DLD1 (cell line): ENCODE measurements around the gene NEDD4L.

Experiments
- in situ Hi-C: cut with HindIII; loops from 2 replicates; pipeline ENCODE4 v1.10.0; 2017; ENCODE audit warnings: low sequenced_read_pairs

The NEDD4L gene

DNA sequence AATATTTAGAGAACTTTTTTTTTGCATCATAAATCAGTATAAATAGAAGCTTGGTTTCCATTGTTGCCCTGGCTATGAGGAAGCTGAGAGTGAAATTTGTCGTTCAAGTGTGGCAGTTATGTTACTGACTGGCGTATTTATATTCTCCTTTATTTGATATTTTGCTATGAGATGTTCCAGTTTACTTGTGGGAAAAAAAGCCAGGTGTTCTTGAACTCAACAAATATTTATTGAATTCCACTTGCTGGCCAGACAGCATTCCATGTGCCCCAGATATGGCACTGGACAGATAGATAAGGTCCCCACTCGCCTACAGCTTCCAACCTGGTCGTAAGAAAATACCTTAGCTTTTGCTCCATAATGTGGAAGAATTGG, 44.7 kb downstream of the NEDD4L start:
- in situ Hi-C loops = no loop called here

DNA sequence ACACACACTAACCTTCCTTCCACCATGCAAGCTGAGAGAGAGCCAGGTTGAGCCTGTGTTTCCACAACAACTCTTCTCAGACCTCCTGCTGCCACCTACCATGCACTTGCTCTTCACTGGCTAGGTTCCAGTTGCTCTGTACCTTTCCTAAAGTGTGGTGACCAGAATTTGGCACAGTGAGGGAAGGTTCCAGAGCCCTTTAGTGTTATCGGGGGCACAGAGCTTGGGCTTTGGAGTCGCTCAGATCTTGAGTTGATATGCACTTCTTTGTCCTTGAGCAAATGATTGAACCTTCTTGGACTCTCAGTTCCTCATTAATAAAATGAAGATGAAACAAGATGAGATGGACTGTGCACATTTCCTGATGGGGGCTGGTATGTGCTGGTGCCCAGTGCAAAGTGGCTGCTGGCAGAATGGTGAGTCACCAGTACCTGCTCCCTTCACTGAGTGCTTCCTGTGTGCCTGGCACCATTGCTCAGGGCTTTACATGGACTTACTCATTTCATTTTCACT, 47.1 kb downstream of the NEDD4L start:
- in situ Hi-C loops = no loop called here

DNA sequence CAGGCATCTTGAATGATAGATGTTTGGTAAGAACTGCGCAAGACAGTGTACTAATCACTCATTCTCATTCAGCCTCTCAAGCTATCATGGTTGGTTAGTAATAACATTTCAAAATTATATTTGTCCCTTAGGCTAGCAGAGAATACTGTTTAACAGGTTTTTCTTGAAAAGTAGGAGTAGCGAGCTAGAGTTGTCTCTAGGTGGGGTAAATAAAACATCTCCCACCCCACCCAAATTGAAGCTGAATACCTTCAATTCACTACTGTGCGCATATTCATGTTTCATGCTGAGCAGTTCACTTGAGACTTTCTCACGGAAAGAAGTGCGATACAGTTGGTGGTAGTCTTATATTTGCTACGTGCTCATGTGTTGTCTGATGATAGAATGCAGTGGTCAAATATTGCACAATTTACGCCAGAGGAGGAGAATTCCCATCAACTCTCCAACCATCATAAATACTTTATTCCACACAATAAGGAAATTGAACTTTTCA, 49.3 kb downstream of the NEDD4L start:
- in situ Hi-C loops = no loop called here

DNA sequence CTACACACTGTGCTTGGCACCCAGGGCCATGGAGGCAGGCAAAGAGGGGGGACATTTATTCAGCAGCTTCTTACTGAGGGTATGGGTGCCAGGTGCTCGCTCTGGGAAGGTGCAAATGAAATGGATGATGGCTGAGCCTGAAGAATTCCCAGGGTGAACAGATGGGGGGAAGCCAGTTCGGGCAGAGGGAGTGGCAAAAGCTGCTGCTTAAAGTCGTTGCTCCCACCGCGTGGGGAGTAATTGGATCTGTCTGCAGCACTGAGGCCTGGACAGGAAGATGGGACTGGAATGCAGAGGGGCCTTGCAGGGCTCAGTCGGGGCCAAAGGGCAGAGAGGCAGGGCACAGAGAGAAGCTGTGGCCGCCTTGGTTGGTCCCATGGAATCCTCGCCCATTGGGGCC, 51.2 kb downstream of the NEDD4L start:
- in situ Hi-C loops = no loop called here

DNA sequence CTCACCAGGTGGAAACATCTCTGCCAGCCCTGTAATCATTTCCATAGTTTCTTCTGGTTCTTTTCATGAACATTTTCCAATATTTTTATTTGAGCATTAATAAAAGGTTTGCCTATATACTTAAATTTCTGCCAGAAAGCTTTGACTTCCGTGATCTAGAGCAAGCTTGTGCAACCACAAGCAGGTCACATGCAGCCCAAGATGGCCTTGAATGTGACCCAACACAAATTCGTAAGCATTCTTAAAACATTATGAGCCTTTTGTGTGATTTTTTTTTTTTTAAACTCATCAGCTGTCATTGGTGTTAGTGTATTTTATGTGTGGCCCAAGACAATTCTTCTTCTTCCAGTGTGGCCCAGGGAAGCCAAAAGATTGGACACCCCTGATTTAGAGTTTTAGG, 51.6 kb downstream of the NEDD4L start:
- in situ Hi-C loops = no loop called here

DNA sequence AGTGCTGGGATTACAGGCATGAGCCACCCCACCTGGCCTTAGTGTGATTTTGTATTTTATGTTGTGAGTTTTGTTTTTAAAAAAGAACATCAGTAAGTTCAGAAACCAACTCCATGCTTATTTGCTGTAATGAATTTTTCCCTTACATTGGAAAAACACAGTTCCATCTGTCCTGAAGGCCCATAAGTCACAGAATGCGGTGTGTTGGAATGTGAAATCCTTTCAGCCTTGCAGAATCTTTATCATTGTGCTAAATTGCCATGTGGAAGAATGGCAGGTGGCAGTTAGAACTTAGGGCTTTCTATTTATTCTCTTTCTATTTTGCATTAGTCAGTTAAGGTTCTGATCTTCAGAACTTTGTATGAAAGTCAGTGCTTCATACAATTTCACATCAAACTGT, 52.6 kb downstream of the NEDD4L start:
- in situ Hi-C loops = no loop called here

DNA sequence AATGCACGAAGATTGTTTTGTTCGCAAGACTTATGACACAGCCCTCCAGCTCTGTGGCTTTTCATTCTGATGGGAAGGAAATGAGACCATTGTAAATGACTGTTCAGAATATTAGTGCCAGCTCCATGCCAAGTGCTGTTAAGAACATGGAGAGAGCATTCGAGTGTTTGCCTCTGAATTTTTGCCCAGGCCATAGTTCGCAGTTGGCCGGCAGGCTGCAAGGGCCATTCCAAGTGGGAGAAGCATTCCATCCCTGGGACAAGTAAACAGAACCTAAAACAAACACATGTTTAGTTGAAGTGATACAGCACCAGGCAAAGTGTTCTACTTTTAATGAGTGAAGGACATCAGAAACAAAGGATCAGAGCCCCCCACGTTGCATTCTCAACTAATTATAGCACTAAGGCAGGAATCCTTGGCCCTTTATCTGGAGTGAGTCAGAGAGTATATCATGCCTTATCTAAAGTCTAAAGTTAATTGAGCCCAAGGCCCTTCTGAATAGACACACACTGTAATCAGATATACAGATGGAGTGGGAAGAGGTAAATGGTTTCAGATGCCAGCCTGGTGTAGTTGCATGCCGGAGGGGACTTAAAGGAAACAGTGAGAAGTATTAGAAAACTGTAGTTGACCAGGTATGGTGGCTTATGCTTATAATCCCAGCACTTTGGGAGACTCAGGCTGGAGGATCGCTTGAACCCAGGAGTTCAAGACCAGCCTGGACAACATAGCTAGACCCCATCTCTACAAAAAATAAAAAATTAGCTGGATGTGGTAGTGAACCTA, 53.3 kb downstream of the NEDD4L start:
- in situ Hi-C loops = no loop called here

DNA sequence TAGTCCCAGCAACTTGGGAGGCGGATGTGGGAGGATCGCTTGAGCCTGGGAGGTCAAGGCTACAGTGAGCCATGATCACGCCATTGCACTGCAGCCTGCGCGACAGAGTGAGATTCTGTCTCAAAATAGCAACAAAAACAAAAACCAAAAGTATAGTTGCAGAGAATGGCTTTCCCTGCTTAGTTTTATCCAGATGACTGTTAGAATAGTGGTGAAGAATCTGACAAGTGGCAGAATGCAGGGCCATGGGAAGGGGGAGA, 53.8 kb downstream of the NEDD4L start:
- in situ Hi-C loops = no loop called here

DNA sequence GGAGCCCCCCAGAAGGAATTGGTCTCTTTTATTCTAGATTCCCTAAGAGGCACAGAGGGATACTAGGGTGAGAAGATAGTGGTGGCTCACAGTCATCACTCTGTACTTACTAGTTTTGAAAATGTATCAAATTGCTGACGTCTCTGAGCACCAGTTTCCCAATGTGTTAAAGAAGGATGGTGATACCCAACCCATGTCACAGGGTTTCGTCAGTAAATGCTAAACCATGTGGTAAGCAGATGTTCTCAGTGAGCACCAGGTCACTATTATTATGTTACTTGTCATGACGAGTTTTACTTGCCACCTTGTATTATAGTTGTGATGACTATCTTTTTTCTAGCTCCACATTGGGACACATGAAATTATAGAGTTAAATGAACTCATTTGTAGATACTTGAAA, 54.7 kb downstream of the NEDD4L start:
- in situ Hi-C loops = no loop called here

DNA sequence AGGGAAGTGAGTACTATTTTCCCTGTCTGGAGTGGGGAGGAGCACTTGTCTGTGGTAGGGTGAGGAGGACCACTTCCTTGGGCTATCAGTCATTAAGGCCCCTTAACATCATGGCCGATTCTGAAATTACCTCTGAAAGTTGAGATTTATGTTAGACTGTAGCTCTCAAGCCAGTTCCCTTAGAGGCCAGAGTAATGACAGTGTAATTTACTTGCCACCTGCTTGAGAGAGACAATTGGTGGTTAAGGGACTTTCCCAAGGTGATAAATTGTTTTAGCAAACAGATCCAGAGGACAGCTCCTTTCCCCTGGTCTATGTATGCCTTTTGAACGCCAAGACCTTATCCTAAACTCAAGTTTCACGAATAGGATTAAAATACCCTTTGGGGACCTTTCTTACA, 56.1 kb downstream of the NEDD4L start:
- in situ Hi-C loops = loop anchor here (10.0 kb wide), 1 partner anchor 55 kb away; the partner anchor contains the start of gene NEDD4L

DNA sequence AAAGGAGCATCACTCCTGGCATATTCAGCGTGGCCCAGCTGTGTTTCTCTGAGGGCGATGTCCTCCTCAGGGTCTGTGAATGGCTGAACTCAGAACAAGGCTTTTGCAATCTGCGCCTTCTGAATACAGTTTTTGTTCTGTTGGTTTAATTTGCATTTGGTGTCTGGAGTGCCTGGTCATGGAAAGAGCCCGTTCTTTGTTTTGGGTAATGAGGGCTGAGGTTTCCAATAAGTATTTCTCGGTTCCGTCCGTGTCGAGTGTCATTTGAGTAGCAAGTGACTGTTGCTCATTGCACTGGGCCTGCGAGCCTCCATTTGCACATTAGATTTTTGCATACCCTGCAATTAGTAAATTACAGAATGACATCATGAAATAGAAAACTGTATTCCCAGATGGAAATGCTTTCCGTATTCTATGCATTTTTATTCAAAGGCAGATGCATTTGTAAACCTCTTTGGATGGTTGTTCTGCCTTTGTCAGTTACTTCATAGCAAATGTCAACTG, 57.3 kb downstream of the NEDD4L start:
- in situ Hi-C loops = loop anchor here (10.0 kb wide), 1 partner anchor 57 kb away; the partner anchor contains the start of gene NEDD4L

DNA sequence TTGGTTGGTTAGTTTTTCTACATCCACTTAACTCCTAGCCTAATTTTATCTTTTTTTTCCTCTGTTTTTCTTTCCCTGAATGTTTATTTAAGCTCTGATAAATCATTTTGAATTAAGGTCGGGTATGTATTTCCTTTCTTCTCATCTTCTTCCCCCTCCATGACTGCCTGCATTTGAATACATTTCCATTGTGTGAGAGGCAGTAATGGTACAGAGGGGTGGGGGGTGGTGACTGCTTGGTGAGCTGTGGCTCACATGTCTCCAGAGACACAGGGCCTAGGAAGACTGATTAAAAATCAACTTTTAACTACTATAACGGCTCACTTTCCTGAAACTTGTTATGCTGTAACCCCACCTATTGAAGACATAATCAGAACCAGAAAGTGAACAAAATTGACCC, 58.0 kb downstream of the NEDD4L start:
- in situ Hi-C loops = loop anchor here (10.0 kb wide), 1 partner anchor 57 kb away; the partner anchor contains the start of gene NEDD4L

DNA sequence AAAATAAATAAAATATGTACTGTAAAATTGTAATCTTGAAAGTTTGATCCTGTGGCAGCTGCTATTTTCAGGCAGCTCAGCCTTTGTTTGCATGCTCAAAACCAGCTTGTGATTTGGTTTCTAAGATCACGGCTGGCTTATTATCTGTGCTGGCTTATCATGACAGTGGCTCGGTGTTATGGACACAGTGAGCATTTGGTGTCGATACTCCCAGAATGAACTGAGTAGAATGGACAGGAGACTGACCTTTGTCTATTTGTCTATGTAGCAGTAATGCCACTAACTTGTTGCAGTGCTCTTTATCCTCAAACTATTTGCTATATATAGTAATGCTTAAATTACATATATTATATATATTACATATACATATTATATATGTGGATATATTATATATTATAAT, 58.8 kb downstream of the NEDD4L start:
- in situ Hi-C loops = loop anchor here (10.0 kb wide), 1 partner anchor 58 kb away; the partner anchor contains the start of gene NEDD4L

DNA sequence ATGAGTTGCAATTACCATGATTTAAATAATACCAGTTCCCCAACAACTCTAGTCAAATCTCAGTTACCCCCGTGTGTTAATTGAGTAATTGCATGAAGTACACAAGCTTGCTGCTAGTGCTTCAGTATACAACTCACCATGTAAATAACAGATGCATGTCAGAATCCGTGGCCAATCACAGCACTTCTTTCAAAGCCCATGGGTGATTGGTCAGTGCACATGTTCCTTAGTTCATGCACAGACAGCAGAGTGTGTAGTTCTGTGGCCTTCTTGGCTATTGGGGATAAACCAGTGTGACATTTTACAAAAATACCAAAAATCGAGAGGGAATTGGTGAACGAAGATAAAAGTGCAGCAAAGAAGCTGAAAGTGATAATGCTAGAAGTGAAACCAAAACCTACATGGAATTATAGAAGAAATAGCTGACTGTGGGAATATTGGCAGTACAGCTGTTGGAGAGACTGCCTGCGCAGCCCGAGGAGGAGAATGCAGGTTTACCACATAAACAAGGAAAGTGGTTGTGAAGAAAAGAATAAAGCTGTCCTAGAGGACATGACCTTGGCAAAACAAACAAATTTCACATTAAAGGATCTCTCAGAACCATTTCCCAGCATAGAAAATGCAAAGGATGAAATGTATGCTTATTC, 59.4 kb downstream of the NEDD4L start:
- in situ Hi-C loops = loop anchor here (10.0 kb wide), 1 partner anchor 59 kb away; the partner anchor contains the start of gene NEDD4L

DNA sequence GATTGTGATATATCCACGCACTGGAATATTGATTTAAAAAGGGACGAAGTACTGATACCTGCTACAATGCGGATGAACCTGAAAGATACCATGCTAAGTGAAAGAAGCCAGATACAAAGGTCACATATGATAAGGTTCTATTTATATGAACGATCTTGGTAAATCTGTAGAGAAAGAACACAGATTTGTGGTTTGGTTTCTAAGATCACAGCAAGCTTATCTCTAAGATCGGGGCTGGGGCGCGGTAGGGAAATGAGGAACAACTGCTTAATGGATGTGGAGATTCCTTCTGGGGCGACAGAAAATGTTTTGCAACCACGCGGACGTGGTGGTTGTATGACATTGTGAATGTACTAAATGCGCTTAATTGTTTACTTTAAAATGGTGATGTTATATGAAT, 60.1 kb downstream of the NEDD4L start:
- in situ Hi-C loops = loop anchor here (10.0 kb wide), 1 partner anchor 59 kb away; the partner anchor contains the start of gene NEDD4L

DNA sequence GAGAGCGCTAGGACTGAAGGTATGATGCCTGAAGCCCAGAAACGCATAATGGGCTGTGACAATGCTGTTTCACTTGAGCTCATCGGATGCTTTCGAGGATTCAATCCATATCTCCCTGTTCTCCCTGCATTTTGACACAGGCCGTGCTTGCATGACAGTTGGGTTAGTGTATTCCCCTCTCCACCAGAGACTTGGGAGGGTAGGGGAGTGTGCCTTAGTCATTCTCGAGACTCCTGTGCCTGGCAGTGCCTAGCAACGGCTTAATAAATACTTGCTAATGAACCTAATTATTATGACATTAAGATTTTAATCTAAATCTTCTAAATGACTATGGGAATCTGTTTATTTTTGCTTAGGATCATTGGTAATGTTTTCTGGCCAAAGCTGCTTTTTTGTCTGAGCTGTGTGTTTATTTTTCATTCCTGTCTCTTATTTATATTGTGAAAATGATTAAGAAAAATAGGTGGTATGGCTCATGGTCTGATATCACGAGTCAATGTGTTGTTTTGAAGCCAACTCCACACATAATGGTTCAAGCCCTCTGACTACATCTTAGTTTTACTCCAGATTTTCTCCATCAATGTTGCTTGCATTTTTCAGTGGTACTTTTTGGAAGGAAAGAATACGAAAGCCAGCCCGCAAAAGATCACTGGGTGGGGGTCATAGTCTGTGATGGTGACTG, 61.3 kb downstream of the NEDD4L start:
- in situ Hi-C loops = loop anchor here (10.0 kb wide), 1 partner anchor 61 kb away; the partner anchor contains the start of gene NEDD4L

DNA sequence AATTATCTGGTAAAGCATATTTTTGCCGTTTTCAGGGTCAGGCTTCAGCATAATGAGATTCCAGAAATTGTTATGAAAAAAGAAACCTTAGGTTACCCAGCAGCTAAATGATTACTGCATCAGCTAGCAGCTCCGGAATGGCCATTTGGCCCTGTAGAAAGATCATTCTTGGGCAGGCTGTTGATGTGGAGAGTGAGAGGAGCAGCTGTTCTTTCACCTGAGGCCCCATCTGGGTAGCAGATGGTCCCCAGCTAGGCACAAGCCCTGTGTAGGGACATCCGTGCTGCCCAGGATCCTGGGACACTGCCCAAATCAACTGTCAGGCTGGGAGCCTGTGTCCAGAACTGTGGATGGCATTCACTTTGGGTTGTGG, 61.8 kb downstream of the NEDD4L start:
- in situ Hi-C loops = loop anchor here (10.0 kb wide), 1 partner anchor 61 kb away; the partner anchor contains the start of gene NEDD4L

DNA sequence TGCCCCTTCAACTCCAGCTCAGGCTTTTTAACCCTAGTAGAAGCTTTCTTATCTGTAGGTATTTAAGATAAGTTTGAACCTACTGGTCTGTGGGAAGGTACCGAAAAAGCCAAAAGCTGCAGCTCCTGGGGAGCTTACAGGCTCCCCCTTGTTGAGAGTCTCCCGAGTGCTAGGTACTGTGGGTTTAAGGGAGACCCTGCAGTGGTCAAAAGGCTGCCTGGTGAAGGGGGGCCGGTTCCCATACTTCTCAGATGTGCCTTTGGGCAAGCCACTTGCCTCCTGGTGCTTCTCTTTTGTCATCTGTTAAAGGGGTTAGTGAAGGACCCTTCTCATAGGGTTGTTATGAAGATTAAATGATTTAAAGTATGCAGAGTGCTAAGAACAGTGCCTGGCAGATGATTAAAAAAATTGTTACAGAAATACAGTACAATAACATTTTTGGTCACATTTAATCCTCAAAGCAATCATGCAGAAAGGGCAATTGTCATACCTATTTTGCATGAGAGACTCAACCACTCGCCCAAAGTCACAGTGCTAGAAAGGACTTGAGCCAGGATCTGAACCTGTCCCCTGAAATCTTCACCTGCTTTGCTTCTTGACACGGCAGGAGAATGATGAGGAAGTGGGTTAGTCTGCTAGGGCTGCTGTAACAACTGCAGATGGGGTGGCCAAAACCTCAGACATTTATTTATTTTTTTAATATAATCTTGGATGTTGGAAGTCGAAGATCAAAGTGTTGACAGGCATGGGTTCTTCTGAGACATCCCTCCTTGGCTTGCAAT, 62.5 kb downstream of the NEDD4L start:
- in situ Hi-C loops = loop anchor here (10.0 kb wide), 1 partner anchor 62 kb away; the partner anchor contains the start of gene NEDD4L

DNA sequence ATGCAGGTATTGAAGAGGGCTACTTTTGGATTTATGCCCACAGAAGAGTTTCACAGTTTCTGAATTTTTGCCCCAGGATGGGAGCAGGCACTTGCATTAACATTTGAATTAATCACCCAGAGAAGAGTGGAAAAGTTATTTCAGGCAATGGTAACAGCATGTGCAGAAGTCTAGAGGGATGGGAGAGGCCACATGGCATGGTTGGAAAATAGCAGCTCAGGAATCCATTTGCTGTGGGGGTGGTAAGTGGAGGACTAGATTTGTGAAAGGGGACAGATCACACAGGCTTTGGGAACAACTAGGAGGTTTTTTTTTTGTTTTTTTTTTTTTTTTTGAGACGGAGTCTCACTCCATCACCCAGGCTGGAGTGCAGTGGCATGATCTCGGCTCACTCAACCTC, 65.2 kb downstream of the NEDD4L start:
- in situ Hi-C loops = loop anchor here (10.0 kb wide), 1 partner anchor 64 kb away; the partner anchor contains the start of gene NEDD4L

DNA sequence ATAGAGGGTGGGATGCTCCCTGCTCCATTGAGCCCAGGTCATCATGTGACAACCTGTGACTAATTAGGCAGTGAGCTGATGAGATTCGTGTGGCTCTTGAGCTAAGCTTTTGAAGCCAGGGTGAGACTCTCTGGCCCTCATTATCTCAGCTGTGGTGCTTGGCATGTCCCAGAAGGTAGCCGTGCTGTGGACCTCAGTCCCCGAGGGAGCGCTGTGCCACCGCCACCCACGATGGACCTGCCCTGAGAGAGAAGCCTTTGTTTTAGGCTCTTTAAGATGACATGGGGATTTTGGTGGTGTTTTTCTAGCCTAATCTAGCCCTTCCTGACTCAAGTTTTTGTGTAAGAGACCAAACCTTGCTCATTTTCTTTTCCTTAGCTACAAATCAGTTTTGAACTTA, 66.4 kb downstream of the NEDD4L start:
- in situ Hi-C loops = no loop called here
